IPS DF 19.7 (cell line): ENCODE data around the gene FAM222B.
"Not testable (repeated sequence)": the region's sequence is repeated elsewhere in the genome, so short reads cannot be mapped to it uniquely, and the experiment has no call there.

Experiments used
- DNase-seq: peaks from one replicate; pipeline ENCODE4 v3.0.0-alpha.2; 2013; ENCODE audit warnings: low read depth, low spot score

Gene FAM222B

DNA sequence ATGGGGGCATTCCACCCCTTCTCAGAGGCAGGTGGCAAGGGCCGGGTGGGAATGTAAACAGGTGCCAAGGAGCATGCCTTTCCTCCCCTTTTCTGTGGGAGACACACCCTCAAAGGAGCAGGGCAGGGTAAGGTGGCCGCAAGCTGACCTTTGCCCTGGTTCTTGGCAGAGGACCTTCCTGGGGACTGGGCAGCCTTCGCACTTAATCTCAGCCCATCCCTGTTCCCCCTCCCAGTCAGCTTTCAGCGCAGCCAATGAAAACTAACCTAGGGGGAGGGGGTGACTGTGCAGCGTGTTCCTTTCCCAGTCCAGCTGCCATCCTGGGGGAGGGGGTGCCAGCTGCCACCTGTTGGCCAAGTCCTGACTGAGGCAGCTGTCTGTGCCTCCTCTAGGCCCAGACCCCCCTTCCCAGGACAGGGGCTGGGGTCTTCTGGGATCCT lies 96.0 kb downstream of the FAM222B start:
- no peak for DNase-seq

DNA sequence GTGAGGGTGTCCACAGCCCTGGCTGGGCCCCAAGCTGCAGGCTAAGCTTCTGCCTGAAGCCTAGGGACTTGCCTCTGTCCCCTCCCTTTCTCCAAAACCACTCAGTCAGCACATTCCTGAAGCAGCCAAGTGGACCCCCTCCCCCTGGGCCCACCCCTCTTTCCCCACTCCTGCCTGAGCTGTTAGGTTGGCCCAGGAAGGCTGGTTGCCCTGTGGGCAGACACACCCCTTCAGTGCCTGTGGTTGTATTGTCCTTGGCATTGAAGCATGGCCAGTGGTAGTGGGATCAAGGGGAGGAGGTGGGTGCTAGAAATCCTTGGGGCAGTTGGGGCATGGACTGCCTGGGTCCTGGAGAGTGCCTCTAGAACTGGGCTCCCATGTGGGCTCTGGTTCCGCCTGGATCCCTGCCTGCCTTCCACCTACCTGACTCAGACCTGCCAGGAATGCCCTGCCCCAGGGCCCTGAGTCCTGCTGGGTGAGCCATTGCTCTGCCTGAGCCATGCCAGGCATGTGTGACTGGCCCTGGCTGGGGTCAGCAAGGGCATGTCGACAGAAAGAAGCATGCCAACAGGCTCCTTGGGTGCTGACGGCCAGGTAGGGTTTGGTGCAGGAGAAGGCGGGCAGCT lies 96.7 kb downstream of the FAM222B start:
- DNase-seq = no peak

DNA sequence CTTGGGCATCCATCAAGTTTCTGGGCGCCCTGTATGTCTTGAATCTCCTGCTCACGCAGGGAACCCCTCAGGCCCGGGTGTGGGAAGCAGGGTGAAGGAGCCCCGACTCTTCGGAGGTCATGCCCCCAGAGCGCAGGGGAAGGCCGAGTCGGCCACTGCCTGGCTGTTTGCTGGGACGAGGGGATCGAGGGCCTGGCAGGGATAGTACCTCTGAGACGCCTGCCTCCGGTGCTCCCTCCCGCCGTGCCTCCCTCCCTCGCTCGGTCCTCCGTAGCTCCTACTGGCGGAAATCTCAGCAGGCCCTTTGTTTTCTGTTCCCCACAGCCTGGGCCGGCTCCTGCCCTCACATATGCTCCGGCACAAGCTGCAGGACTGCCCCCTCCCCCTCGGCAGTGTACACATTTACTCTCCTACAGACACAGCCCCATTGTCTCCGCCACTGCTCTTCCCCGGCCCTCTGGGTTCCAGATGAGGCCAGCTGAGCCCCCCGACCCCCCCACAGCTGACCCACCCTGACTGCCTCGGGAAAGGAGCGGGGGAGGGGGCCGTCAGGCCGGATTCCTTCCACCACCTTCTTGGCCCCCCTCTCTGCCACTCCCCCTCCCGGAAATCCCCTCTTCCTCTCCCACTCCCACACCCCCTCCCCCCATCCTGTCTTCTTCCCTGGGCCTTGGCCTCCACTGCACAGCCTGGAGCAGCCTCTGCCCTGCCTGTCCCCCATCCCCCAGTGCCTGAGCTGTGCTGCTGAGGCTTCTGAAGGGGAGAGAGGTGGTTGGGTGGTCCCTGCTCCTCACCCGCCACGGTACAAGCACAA lies 97.4 kb downstream of the FAM222B start:
- DNase-seq = peak; percentile 56

DNA sequence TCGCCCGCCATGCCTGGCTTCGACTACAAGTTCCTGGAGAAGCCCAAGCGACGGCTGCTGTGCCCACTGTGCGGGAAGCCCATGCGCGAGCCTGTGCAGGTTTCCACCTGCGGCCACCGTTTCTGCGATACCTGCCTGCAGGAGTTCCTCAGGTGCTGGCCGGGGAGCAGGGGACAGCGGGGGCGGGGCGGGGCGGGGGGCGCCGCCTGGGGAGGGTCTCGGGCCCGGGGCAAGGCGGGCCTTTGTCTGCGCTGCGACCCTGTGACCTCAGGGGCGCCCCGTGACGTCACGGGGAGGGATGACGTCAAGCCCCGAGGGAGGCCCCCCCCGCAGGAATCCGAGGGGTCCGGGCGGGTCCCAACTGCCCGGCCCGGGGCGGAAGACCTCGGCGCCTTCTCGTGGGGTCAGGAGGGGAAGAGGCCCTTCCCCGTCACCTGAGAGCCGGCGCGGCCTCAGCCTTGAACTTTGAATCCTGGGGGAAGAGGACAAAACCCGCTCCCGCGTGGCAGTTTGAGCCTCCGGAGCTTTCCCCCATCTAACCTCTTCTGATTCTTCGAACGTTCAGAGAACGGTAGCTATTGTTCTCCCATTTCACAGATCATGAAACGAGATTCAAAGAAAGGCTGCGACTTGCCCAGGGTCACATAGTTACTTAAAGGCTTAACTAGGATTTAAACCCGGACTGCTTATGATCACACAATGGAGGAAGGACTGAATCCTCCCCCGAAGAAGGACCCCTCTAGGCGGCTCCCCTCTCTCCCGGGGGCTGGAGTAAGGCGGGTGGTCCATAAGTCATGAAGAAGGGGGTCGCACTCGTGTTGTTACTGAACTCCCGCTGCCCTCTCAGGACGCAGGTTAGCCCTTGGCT lies 98.3 kb downstream of the FAM222B start:
- DNase-seq = no peak

GRCh38 chr17:28743243-28744103 lies 99.1 kb downstream of the FAM222B start, which contains the start of gene TRAF4:
Gene TRAF4, plus strand, starts transcription at chr17:28744011. Its CDS starts 102 bp downstream, at chr17:28744113.
- peak; percentile 89 for DNase-seq

DNA sequence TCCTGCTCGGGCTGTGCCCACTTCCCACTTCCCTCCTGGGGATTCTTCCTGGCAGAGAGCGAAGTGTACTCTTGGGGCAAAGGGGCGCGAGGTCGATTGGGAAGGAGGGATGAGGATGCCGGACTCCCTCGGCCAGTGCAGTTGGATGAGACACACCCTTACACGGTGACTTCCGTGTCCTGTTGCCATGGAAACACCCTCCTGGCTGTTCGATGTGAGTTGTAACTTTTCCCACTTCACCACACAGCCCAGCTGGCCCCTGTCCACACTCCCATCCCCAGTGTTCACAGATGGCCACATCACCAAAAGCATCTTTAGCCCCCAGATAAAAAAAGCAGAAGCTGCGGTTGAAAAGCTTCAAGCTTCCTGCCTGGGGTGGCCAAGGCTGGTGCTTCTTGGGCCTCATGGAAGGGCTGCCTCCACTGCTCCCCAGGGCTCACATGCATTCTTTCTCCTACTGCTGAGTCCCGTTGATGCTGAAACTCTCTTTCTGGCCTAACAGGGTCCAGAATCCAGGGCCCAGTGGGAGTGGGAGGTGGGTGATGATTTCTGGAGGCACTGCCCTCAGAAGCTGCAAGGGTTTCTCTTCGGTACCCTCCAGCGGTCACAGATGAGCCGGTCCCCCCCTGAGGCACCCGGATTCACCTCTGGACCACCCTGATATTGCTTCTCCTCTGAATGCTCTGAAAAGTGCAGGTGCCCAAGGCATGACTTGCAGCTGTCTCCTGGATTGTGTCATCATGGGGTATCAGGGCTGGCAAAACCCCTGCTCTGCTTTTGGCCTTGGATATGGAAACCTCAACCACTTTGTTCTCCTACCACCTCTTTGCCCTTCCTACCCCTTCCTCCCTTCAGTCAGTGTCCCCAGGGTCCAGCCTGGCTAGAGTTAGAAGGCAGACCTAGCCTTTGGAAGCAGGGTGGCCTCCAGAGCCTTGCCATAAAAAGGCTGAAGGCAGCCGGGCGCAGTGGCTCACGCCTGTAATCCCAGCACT lies 100.9 kb downstream of the FAM222B start:
- no peak for DNase-seq

- DNase-seq = no peak
Observed at GRCh38 chr17:28740406-28741357, 101.9 kb downstream of the FAM222B start.

- DNase-seq = no peak
Observed at GRCh38 chr17:28738680-28739384, 103.8 kb downstream of the FAM222B start.

DNA sequence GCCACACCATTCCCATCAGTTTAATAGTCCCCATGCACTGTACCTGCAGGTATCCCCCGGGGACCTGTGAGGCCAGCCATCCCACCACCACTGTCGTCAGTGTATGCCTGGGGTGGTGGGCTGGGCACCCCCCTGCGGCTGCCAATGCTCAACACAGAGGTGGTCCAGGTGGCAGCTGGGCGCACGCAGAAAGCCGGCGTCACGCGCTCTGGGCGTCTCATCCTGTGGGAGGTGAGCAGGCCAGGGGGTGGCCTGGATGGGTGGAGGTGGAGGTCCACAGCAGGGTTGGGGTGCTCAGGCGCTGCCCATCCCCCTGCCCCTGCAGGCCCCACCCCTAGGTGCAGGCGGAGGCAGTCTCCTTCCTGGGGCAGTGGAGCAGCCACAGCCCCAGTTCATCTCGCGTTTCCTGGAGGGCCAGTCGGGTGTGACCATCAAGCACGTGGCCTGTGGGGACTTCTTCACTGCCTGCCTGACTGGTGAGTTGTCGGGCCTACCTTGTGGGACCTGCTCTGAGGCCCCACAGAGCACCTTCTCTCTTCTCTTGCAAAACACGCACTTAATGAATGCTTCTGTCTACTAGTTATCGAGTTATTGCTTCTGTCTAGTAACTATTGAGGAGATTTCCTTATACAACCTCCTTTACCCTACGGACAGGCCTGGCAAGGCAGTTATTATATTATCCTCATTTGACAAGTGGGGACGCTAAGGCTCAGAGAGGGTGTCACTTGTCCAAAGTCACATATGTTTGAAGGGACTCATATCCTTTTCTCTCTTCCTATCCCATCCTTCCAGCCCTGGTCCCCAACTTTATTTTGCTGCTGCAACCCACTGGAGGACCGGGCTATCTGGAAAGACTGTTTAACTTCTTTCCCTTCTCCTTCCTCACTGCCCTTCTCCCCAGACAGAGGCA lies 104.6 kb downstream of the FAM222B start:
- no peak for DNase-seq

DNA sequence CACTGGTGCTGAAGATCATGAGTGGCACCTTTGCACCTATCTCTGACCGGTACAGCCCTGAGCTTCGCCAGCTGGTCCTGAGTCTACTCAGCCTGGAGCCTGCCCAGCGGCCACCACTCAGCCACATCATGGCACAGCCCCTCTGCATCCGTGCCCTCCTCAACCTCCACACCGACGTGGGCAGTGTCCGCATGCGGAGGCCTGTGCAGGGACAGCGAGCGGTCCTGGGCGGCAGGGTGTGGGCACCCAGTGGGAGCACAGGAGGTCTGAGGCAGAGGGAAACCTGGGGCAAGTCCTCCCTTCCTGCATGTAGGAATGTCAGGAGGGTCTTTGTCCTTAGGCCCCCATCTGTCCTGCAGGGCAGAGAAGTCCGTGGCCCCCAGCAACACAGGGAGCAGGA lies 105.3 kb downstream of the FAM222B start:
- DNase-seq = no peak

DNA sequence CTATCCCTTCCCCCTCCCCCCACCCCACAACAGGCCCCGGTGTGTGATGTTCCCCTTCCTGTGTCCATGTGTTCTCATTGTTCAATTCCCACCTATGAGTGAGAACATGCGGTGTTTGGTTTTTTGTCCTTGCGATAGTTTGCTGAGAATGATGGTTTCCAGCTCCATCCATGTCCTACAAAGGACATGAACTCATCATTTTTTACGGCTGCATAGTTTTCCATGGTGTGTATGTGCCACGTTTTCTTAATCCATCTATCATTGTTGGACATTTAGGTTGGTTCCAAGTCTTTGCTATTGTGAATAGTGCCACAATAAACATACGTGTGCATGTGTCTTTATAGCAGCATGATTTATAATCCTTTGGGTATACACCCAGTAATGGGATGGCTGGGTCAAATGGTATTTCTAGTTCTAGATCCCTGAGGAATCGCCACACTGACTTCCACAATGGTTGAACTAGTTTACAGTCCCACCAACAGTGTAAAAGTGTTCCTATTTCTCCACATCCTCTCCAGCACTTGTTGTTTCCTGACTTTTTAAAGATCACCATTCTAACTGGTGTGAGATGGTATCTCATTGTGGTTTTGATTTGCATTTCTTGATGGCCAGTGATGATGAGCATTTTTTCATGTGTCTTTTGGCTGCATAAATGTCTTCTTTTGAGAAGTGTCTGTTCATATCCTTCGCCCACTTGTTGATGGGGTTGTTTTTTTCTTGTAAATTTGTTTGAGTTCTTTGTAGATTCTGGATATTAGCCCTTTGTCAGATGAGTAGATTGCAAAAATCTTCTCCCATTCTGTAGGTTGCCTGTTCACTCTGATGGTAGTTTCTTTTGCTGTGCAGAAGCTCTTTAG lies 106.4 kb downstream of the FAM222B start:
- DNase-seq = not testable (repeated sequence)

- no peak for DNase-seq
Observed at GRCh38 chr17:28735242-28735722, 107.3 kb downstream of the FAM222B start.

DNA sequence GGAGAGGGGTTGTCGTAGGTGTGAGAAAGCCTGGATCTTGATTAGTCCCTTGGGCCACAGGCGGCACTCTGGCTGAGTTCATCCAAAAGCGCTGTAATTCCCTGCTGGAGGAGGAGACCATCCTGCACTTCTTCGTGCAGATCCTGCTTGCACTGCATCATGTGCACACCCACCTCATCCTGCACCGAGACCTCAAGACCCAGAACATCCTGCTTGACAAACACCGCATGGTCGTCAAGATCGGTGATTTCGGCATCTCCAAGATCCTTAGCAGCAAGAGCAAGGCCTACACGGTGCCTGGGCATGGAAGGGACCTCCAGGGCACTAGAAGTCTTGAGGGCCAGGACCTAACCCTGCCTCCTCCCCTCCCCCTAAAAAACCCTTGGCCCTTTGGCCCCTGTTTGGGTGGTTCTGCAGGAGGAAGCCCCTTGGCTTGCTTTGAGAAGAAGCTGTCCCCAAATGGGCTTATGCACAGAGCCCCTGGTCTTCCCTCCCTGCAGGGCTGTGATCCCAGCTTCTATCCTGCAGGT lies 107.8 kb downstream of the FAM222B start:
- DNase-seq = no peak

- DNase-seq = no peak
Observed at GRCh38 chr17:28733346-28733745, 109.2 kb downstream of the FAM222B start.

GRCh38 chr17:28729950-28730330 lies 112.7 kb downstream of the FAM222B start:
- DNase-seq = no peak
